Activated CD4-positive, alpha-beta T cell treated with anti-CD3 and anti-CD28 coated beads, Interleukin-2, amount 10 ng/mL, durations not matched to agents 7 days and 5 days (primary cell): Measurements from ENCODE around the gene PRSS2. TPM values are rescaled to one million over a fixed set of nuclear protein-coding genes. Genes with fewer than 3 reads are reported as not detected.
A peak's percentile ranks its signal among the peaks of the same experiment; 100 is the strongest.

Experiments
- CTCF ChIA-PET: fragments of 350-600 bp; sonication (Branson Sonifier 250); formaldehyde crosslinking; loops from one replicate; lab custom pipeline; 2021; ENCODE audit warnings: antibody characterized with exemption; lab: Charles Lee
- POLR2A ChIA-PET: fragments of 350-600 bp; sonication (Branson Sonifier 250); formaldehyde crosslinking; loops from one replicate; lab custom pipeline; 2021; ENCODE audit warnings: antibody characterized with exemption; lab: Charles Lee
- DNase-seq: peaks from one replicate; pipeline ENCODE4 v3.0.0-alpha.2; 2020
- H3K27ac Mint-ChIP-seq: one replicate; pipeline ENCODE4 v1.8.0; 2021; ENCODE audit warnings: mild to moderate bottlenecking, moderate library complexity, mixed read lengths
- H3K27me3 Mint-ChIP-seq: one replicate; pipeline ENCODE4 v1.8.0; 2021; ENCODE audit warnings: mixed read lengths
- H3K36me3 Mint-ChIP-seq: one replicate; pipeline ENCODE4 v1.8.0; 2021; ENCODE audit warnings: low read depth, mixed read lengths
- H3K4me1 Mint-ChIP-seq: one replicate; pipeline ENCODE4 v1.8.0; 2021; ENCODE audit warnings: mixed read lengths
- H3K4me3 Mint-ChIP-seq: one replicate; pipeline ENCODE4 v1.8.0; 2021; ENCODE audit warnings: mild to moderate bottlenecking, moderate library complexity, mixed read lengths
- H3K9me3 Mint-ChIP-seq: one replicate; pipeline ENCODE4 v1.8.0; 2021; ENCODE audit warnings: mixed read lengths
- total RNA-seq, 2 experiments: library from RNA; stranded (reverse); gene quantifications; one replicate each; pipeline ENCODE4 v1.2.3, GENCODE V29; 2021

PRSS2 gene
- total RNA-seq, 2 experiments from 2014 or later = not detected

DNA sequence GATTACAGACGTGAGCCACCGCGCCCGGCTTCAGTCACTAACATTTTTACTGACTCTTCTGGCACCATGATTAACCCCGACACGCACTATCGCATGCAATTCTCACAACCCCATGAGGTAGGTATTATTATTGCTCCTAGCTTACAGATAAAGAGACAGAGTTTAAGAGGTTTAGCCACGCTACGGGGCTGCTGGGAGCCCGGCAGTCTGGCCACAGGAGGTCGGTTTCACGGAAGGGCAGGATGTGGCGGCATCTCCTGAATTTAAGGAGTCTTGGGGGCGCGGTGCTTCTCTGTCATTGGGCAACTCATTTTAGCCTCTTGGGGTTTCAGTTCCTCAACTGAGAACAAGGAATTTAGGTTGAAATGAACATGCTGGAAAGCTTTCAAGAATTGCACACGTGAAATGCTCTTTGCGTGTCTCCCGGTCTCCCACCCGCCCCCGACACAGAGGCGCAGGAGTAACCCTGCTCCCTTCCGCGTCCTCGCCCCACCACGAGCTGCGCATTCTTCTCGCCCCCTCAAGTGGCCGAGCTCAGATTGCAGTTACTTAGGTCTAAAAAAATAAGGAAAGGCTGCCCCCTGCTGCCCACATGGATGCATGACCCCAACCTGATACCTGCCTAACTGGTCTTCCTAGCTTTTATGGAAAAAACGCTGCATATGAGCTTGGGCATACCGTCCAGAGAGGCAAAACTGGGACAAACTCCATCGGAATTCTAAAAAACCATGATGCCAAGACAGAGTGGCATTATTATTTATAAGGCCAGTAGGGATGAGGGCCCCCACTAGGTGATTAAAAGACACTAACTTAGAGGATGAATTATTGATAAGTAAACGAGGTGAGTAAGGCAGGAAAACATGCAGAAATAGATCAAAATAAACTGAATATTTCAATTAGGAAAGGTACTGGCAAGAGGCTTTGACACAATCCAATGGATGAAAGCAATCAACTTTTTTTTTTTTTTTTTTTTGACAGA, 12.4 kb downstream of the PRSS2 start:
- H3K4me3 Mint-ChIP-seq = peak overlapping the region; percentile 67
- CTCF ChIA-PET = interaction anchor here (0.6 to 13.3 kb wide), 30 partner anchors 9 to 335 kb away, joined by 3 to 176 read pairs (median 4); no protein-coding TSS in a partner anchor
- H3K36me3 Mint-ChIP-seq = peaks cover 14% of the 10 kb centered on the region
- no peaks in the 10 kb centered on the region for H3K27me3 Mint-ChIP-seq
- H3K4me1 Mint-ChIP-seq = peaks cover 17% of the 10 kb centered on the region
- H3K27ac Mint-ChIP-seq = peak overlapping the region; percentile 100
- POLR2A ChIA-PET = interaction anchor here (0.7 to 0.9 kb wide), 2 partner anchors 69 to 151 kb away, joined by 3 to 4 read pairs; no protein-coding TSS in a partner anchor
- DNase-seq = peak; percentile 82
- no peaks in the 10 kb centered on the region for H3K9me3 Mint-ChIP-seq

DNA sequence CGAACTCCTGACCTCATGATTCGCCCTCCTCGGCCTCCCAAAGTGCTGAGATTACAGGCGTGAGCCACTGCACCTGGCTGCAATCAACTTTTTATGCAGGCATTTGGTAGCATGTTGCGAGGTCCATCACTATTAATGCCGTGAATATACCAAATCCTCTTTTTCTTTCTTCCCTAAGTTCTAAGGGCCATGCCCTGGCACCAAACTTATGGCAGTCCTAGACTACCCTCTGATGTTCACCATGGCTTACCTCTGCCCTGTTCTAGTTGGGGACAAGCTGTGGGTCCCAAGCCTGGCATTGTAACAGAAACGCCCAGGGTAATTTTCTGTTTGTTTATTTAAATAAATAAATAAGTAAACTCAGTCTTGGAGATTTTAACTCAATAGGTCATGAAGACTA, 13.3 kb downstream of the PRSS2 start:
- peak overlapping the region; percentile 100 for H3K27ac Mint-ChIP-seq
- no peak overlapping the region for H3K4me3 Mint-ChIP-seq
- peaks cover 15% of the 10 kb centered on the region for H3K4me1 Mint-ChIP-seq
- H3K27me3 Mint-ChIP-seq = no peaks in the 10 kb centered on the region
- DNase-seq = no peak
- ChIA-PET CTCF (interaction anchor here (0.7 to 13.3 kb wide), 10 partner anchors 14 to 336 kb away, joined by 3 to 176 read pairs (median 12); no protein-coding TSS in a partner anchor), POLR2A (no interaction called here)
- H3K9me3 Mint-ChIP-seq = no peaks in the 10 kb centered on the region
- H3K36me3 Mint-ChIP-seq = peaks cover 23% of the 10 kb centered on the region

- peak; percentile 61 for DNase-seq
- peaks cover 13% of the 10 kb centered on the region for H3K4me1 Mint-ChIP-seq
- ChIA-PET POLR2A (interaction anchor here (0.7 to 2.2 kb wide), 2 partner anchors 13 to 26 kb away, joined by 5 to 66 read pairs; no protein-coding TSS in a partner anchor), CTCF (interaction anchor here (0.6 to 13.3 kb wide), 7 partner anchors 13 to 152 kb away, joined by 3 to 176 read pairs (median 7); no protein-coding TSS in a partner anchor)
- H3K27ac Mint-ChIP-seq = peak overlapping the region; percentile 100
- no peaks in the 10 kb centered on the region for H3K27me3 Mint-ChIP-seq
- peak overlapping the region; percentile 88 for H3K4me3 Mint-ChIP-seq
- H3K36me3 Mint-ChIP-seq = peaks cover 29% of the 10 kb centered on the region
- H3K9me3 Mint-ChIP-seq = no peaks in the 10 kb centered on the region
These were observed 13.9 kb downstream of the PRSS2 start for GRCh38 chr7:142784716-142785115.

GRCh38 chr7:142785841-142786250, 15.1 kb downstream of the PRSS2 start:
- ChIA-PET POLR2A (interaction anchor here (0.5 to 6.6 kb wide), 7 partner anchors 12 to 478 kb away, joined by 3 to 103 read pairs (median 4); no protein-coding TSS in a partner anchor), CTCF (interaction anchor here (0.6 to 13.3 kb wide), 4 partner anchors 12 to 154 kb away, joined by 3 to 176 read pairs (median 13); no protein-coding TSS in a partner anchor)
- Mint-ChIP-seq H3K36me3 (peaks cover 40% of the 10 kb centered on the region), H3K4me3 (peak overlapping the region; percentile 88), H3K4me1 (peaks cover 11% of the 10 kb centered on the region), H3K27me3 (no peaks in the 10 kb centered on the region), H3K9me3 (no peaks in the 10 kb centered on the region), H3K27ac (peak overlapping the region; percentile 100)
- peak; percentile 86 for DNase-seq

DNA sequence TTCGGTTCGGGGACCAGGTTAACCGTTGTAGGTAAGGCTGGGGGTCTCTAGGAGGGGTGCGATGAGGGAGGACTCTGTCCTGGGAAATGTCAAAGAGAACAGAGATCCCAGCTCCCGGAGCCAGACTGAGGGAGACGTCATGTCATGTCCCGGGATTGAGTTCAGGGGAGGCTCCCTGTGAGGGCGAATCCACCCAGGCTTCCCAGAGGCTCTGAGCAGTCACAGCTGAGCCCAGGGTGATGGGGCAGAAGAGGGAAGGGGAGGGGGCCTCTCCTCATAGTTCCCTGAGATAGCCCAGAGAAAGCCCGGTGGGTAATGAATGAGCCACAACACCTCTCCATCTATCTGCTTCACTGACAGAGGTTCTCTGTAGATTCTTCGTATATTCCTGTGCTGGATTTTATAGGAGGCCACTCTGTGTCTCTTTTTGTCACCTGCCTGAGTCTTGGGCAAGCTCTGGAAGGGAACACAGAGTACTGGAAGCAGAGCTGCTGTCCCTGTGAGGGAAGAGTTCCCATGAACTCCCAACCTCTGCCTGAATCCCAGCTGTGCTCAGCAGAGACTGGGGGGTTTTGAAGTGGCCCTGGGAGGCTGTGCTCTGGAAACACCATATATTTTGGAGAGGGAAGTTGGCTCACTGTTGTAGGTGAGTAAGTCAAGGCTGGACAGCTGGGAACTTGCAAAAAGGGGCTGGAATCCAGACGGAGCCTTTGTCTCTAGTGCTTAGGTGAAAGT, 16.4 kb downstream of the PRSS2 start:
- POLR2A ChIA-PET = interaction anchor here (2.2 to 6.6 kb wide), 2 partner anchors 10 to 23 kb away, joined by 66 to 103 read pairs; no protein-coding TSS in a partner anchor
- H3K9me3 Mint-ChIP-seq = no peaks in the 10 kb centered on the region
- peaks cover 53% of the 10 kb centered on the region for H3K36me3 Mint-ChIP-seq
- no peaks in the 10 kb centered on the region for H3K27me3 Mint-ChIP-seq
- H3K27ac Mint-ChIP-seq = peak overlapping the region; percentile 100
- CTCF ChIA-PET = interaction anchor here (3.6 to 13.3 kb wide), 2 partner anchors 10 to 22 kb away, joined by 19 to 176 read pairs; no protein-coding TSS in a partner anchor
- H3K4me1 Mint-ChIP-seq = peaks cover 12% of the 10 kb centered on the region
- DNase-seq = no peak
- peak overlapping the region; percentile 88 for H3K4me3 Mint-ChIP-seq

DNA sequence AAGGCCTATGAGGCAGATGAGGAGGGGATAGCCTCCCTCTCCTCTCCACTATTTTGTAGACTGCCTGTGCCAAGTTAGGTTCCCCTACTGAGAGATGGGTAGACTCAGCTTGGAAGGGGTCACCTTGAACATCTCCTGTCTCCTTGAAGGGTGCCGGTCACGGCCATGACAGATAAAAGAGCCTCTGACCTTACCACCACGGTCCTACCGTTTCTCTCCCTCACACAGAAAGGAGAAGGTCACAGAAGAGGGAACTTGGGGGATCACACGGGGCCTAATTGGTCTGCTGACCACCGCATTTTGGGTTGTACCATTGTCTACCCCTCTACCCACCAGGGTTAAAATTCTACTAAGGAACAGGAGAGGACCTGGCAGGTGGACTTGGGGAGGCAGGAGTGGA, 17.0 kb downstream of the PRSS2 start:
- no peak for DNase-seq
- Mint-ChIP-seq H3K27ac (peak overlapping the region; percentile 100), H3K27me3 (no peaks in the 10 kb centered on the region), H3K36me3 (peaks cover 59% of the 10 kb centered on the region), H3K4me3 (peak overlapping the region; percentile 88), H3K4me1 (peaks cover 16% of the 10 kb centered on the region), H3K9me3 (no peaks in the 10 kb centered on the region)
- ChIA-PET POLR2A (interaction anchor here (3.4 to 6.6 kb wide), 2 partner anchors 11 to 23 kb away, joined by 22 to 103 read pairs; no protein-coding TSS in a partner anchor), CTCF (interaction anchor here (0.8 to 13.3 kb wide), 3 partner anchors 10 to 73 kb away, joined by 3 to 176 read pairs (median 19); no protein-coding TSS in a partner anchor)

- peaks cover 18% of the 10 kb centered on the region for H3K4me1 Mint-ChIP-seq
- no peak for DNase-seq
- H3K27ac Mint-ChIP-seq = peak overlapping the region; percentile 100
- H3K36me3 Mint-ChIP-seq = peaks cover 67% of the 10 kb centered on the region
- ChIA-PET POLR2A (interaction anchor here (3.4 to 6.6 kb wide), 2 partner anchors 10 to 22 kb away, joined by 22 to 103 read pairs; no protein-coding TSS in a partner anchor), CTCF (interaction anchor here (0.8 to 13.3 kb wide), 4 partner anchors 11 to 162 kb away, joined by 3 to 176 read pairs (median 4); no protein-coding TSS in a partner anchor)
- peak overlapping the region; percentile 88 for H3K4me3 Mint-ChIP-seq
- no peaks in the 10 kb centered on the region for H3K27me3 Mint-ChIP-seq
- no peaks in the 10 kb centered on the region for H3K9me3 Mint-ChIP-seq
These were observed 17.8 kb downstream of the PRSS2 start for GRCh38 chr7:142788303-142789289.

DNA sequence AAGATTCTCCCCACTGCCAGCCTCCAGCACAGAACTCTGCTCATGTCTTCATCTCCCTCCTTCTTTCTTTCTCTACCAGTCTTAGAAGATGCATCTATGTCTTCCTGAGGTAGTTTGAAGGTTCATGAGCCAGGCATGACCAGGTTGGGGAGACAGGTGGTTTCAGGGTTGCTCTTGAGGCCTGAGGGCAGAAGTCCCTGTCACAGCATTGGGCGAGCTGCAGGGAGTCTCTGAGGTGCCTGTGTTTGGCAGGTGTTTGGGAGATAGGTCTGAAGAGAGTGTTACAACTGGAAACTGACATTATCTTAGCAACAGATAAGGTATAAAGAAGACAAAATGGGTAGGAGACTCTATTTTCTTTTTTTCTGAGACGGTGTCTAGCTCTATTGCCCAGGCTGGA, 18.7 kb downstream of the PRSS2 start:
- DNase-seq = no peak
- Mint-ChIP-seq H3K4me3 (peak overlapping the region; percentile 88), H3K4me1 (peaks cover 26% of the 10 kb centered on the region), H3K27ac (peak overlapping the region; percentile 100), H3K36me3 (peaks cover 73% of the 10 kb centered on the region), H3K9me3 (no peaks in the 10 kb centered on the region), H3K27me3 (no peaks in the 10 kb centered on the region)
- ChIA-PET POLR2A (interaction anchor here (0.6 to 6.6 kb wide), 3 partner anchors 9 to 176 kb away, joined by 3 to 103 read pairs (median 22); no protein-coding TSS in a partner anchor), CTCF (interaction anchor here (0.9 to 13.3 kb wide), 4 partner anchors 9 to 163 kb away, joined by 3 to 176 read pairs (median 4); no protein-coding TSS in a partner anchor)

DNA sequence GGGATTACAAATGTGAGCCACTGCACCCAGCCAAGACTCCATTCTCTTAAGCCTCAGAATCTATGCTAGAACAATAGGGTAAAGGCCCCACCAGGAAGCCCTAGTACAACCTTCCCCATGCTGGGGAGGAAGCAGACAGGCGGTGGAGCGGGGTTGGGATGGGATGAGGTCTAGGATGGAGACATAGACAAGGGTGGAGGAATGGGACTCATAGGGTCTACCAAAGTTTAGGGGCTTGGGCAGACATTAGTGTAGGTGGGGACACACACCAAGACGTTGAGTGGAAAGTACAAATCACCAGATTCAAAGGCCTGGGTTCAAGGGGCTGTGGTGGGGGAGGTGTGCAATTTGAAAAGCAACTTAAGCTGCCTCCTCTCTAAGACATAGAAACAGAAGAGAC, 19.3 kb downstream of the PRSS2 start:
- peak overlapping the region; percentile 100 for H3K27ac Mint-ChIP-seq
- peaks cover 32% of the 10 kb centered on the region for H3K4me1 Mint-ChIP-seq
- CTCF ChIA-PET = interaction anchor here (1.0 to 13.3 kb wide), 3 partner anchors 8 to 19 kb away, joined by 3 to 176 read pairs (median 5); no protein-coding TSS in a partner anchor
- POLR2A ChIA-PET = interaction anchor here (0.6 to 6.6 kb wide), 3 partner anchors 9 to 177 kb away, joined by 3 to 103 read pairs (median 22); no protein-coding TSS in a partner anchor
- H3K9me3 Mint-ChIP-seq = no peaks in the 10 kb centered on the region
- peaks cover 73% of the 10 kb centered on the region for H3K36me3 Mint-ChIP-seq
- H3K4me3 Mint-ChIP-seq = peak overlapping the region; percentile 88
- DNase-seq = no peak
- H3K27me3 Mint-ChIP-seq = no peaks in the 10 kb centered on the region

- peaks cover 73% of the 10 kb centered on the region for H3K36me3 Mint-ChIP-seq
- H3K4me1 Mint-ChIP-seq = peaks cover 35% of the 10 kb centered on the region
- no peaks in the 10 kb centered on the region for H3K27me3 Mint-ChIP-seq
- H3K9me3 Mint-ChIP-seq = no peaks in the 10 kb centered on the region
- peak overlapping the region; percentile 100 for H3K27ac Mint-ChIP-seq
- DNase-seq = no peak
- ChIA-PET CTCF (interaction anchor here (1.1 to 13.3 kb wide), 2 partner anchors 11 to 19 kb away, joined by 5 to 176 read pairs; no protein-coding TSS in a partner anchor), POLR2A (interaction anchor here (3.4 to 6.6 kb wide), 2 partner anchors 8 to 20 kb away, joined by 22 to 103 read pairs; no protein-coding TSS in a partner anchor)
- peak overlapping the region; percentile 88 for H3K4me3 Mint-ChIP-seq
These were observed 19.8 kb downstream of the PRSS2 start for GRCh38 chr7:142790555-142790954.
